Measurements from ENCODE around the gene CSF1R.

The CSF1R gene

DNA sequence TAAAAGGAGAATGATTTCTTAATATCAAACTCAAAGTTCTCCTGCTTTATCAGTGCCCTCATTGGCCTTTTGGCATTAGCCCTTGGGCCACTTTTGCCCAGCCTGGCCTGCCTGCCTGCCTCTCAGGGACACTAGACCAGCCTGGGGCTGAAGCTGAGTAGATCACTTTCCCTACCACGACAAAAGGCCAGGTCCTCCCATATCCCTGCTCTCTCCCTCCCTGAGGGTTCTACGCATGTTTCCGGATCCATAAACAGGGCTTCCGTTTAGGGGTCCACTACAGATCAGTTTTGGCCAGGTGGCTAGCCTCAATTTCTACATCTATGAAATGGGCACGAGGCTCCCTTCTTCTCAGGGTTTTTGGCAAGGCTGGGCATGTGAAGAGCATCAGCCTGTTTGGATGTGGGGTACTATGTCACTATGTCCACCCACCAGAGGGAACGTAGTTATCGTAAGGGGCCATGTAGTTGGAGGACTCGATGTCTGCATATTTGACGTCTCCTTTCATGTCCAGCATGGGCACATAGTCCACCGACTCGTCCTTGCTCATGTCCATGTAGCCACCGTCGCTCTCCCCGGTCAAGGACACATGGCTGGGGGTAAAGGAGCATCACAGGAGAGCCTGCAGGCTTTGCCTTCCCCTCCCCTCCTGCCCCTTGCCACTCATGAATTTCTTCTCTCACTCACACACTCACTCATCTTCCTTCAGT is 35.2 kb upstream of the CSF1R start:
- TF ChIP-seq, protein P1, sequence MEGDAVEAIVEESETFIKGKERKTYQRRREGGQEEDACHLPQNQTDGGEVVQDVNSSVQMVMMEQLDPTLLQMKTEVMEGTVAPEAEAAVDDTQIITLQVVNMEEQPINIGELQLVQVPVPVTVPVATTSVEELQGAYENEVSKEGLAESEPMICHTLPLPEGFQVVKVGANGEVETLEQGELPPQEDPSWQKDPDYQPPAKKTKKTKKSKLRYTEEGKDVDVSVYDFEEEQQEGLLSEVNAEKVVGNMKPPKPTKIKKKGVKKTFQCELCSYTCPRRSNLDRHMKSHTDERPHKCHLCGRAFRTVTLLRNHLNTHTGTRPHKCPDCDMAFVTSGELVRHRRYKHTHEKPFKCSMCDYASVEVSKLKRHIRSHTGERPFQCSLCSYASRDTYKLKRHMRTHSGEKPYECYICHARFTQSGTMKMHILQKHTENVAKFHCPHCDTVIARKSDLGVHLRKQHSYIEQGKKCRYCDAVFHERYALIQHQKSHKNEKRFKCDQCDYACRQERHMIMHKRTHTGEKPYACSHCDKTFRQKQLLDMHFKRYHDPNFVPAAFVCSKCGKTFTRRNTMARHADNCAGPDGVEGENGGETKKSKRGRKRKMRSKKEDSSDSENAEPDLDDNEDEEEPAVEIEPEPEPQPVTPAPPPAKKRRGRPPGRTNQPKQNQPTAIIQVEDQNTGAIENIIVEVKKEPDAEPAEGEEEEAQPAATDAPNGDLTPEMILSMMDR (IDR thresholded peaks at IDR 0.05; ENCODE audit: extremely low read depth, insufficient read depth, missing control alignments): no peak
- in situ Hi-C loops (cut with MboI; ENCODE audit: low pct_unique_long_range_greater_than_20kb, low sequenced_read_pairs, unreplicated experiment): no loop called here
- DNase-seq (ENCODE audit: low spot score): no peak

DNA sequence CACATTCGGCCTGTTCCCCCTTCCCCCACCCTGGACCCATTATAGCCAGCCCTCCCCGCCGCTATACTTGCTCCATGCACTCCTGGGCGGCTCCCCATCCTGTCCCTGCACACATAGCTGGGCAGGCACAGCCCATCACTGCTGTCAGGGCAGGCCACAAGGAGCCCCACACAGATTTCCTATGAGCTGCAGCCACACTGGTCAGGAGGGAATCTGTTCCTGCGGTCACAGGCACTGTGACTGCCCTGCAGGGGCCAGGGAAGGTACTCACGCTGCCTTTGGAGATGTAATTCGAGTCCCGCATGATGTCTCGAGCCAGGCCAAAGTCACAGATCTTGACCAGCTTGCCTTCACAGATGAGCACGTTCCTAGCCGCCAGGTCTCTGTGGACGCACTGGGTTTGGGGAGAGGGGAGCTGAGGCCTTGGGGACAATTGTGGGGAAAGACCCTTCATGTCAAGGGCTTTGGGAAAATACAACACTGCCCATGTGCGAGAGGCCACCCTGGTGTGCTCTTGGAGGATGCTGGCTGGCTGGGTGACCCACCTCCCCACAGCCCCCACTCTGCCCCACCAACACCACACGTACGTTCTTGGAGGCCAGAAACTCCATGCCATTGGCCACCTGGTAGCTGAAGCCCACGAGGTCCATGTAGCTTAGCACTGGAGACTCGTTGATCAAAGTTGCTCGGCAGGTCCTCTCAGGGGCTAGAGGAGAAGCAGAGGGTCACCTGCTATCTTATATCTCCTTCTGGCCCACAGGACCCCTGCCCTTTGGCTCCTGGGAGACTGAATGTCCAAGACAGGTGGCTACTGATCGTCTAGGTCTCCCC is 34.5 kb upstream of the CSF1R start:
- DNase-seq (ENCODE audit: low spot score): no peak
- TF ChIP-seq, protein P1 (IDR thresholded peaks at IDR 0.05; ENCODE audit: extremely low read depth, insufficient read depth, missing control alignments): no peak
- in situ Hi-C loops (cut with MboI; ENCODE audit: low pct_unique_long_range_greater_than_20kb, low sequenced_read_pairs, unreplicated experiment): no loop called here

DNA sequence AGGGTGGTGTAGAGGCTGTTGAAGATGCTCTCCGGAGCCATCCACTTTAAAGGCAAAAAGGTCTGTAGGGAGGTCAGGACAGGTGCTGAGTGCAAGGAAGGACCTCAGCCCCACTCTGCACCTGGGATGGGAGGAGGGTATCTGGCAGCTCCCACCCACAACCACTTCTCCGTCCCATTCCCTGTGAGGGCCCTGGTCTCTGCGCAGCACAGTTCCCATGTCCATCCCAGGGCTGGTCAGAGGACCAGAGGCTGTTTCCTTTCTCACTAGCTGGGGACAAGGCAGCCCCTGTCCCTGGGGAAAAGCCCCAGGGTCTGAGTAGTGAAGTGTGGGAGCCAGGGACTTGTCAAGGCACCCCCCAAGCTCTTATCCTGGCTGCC is 33.7 kb upstream of the CSF1R start:
- in situ Hi-C loops (cut with MboI; ENCODE audit: low pct_unique_long_range_greater_than_20kb, low sequenced_read_pairs, unreplicated experiment): no loop called here
- TF ChIP-seq, protein P1 (IDR thresholded peaks at IDR 0.05; ENCODE audit: extremely low read depth, insufficient read depth, missing control alignments): no peak
- DNase-seq (ENCODE audit: low spot score): no peak

DNA sequence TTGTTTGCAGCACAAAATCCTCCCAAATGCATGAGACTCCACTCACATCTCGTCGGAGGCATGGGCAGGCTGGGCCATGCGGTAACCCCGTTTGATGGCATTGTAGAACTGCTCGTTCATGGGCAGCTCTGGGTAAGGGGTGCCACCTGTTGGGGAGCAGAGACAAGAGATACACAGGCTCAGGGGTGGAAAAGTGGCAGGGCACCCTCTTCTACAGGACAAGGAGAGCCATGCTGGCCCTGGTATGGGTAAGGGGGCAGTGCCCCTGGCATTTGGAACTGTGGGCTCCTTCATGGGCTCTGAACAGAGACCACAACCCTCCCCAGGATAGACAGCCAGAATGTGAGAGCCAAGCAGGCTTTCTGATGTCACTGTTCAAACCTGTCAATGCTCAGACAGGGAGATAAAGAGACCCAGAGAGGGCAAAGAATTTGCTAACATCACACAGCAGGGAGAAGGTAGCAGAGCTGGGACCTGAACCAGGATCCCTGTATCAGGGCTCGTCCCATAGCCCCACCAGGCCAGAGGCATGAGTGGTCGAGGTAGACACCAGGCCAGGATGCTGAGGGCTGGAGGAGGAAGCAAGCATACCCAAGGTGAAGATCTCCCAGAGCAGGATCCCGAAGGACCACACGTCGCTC is 33.2 kb upstream of the CSF1R start:
- in situ Hi-C loops (cut with MboI; ENCODE audit: low pct_unique_long_range_greater_than_20kb, low sequenced_read_pairs, unreplicated experiment): no loop called here
- TF ChIP-seq, protein P1 (IDR thresholded peaks at IDR 0.05; ENCODE audit: extremely low read depth, insufficient read depth, missing control alignments): peak; percentile 32

DNA sequence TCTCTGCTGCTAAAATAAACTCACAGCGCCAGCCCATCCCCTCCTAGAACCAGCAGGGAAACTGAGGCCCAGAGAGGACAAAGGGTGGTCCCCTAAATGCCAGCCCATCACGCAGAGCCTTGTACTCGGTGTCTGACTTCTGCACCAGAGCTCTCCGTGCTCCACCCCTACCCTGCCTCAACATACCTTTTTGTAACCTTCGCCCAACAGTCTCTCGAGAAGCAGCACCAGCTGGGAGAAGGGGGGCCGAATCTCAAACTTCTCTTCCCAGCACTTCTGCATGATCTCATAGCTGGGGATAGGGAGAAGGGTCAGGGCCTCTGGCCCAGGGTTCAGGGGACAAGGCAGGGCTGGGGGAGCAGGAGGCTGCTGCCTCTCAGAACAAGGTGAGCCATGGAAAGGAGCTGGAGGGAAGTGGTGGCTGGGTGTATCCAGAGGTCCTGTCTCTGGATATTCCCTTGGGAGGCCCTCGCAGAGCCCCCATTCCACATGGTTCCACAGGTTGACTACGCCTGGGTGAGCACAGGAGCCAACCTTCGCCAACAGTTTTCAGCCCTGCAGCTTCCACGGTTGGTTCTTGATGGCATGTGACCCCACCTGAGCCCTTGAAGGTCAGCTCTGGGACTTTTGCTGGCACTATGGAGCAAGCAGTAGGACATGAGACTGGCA is 32.3 kb upstream of the CSF1R start:
- no peak for DNase-seq (ENCODE audit: low spot score)
- in situ Hi-C loops (cut with MboI; ENCODE audit: low pct_unique_long_range_greater_than_20kb, low sequenced_read_pairs, unreplicated experiment): no loop called here
- TF ChIP-seq, protein P1 (IDR thresholded peaks at IDR 0.05; ENCODE audit: extremely low read depth, insufficient read depth, missing control alignments): no peak

More for the DNA sequence above, 33.2 kb upstream of the CSF1R start:
- DNase-seq (ENCODE audit: low spot score): no peak

DNA sequence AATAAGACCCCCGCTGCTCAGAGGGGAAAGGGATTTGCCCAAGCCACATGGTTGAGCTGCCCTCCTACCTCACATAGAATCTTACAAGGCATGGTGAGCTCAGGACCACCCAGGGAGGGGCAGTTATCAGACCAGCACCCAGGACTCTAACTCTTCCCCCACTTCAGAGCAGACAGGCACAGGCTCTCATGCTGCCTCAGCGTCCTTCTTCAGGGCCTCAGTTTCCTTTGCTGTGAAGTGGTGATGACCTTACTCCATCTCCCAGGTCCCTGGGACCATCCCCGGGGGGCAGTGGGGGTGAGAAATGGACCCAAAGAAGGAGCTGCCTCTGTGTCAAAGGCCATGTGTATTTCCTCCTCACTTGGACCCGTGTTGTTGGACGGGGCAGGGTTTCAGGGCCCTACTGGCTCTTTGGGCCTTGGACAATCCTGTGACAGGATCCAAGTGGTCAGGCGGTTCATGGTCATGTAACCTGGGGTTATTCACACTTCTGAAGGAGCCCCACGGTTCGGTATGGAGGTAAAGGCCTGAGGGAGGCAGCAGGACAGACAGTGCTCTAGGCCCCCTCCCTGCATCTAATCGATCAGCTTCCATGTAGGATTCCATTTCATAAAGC is 31.7 kb upstream of the CSF1R start:
- in situ Hi-C loops (cut with MboI; ENCODE audit: low pct_unique_long_range_greater_than_20kb, low sequenced_read_pairs, unreplicated experiment): no loop called here
- no peak for DNase-seq (ENCODE audit: low spot score)
- TF ChIP-seq, protein P1 (IDR thresholded peaks at IDR 0.05; ENCODE audit: extremely low read depth, insufficient read depth, missing control alignments): no peak

Measured in GM13977 (cell line).